HG03442 (cell line): Measurements from ENCODE around the gene ZNF606.

Source experiments
- ATAC-seq: cut with Tn5 transposase; IDR thresholded peaks from one replicate; pipeline ENCODE4 v1.9.1; 2021; ENCODE audit warnings: mild to moderate bottlenecking, moderate library complexity; ENCODE audit not compliant: unreplicated experiment

The ZNF606 gene

DNA sequence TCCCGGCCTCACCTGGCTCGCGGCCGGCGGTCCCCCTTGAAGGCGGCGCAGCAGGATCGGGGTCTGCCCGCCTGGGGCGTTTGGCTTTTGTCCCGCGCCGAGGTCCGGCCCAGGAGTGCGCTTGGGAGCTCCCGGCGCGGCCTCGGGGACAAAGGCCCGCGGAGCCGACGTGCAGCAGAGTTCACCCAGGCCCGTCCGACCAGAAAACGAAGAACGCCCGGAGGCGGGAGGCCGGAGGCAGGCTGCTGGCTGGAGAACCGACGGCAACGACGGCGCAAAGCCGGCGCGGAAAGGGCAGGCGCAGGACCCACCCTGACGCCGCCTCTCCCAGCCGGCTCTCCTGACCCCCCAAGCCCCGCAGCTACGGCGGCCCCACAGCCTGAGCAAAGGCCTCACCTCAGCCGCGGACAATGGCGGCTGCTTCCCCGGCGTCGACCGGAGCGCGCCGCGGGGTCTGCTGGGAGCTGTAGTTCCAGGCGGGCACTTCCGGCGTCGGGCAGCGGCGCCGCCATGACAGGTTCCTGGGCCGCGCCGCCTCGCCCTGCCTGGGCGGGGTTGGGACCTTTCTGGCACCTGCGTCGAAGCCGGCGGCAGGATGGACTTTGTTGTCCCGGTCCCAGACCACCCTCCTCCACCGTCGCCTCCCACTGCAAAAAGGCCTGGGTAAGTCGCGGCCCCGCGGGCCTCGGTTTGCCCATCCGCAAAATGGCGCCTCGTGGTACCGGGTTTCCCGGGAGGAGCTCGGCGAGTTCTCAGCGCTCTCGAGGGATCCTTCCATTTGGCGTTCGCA, at the start of gene ZNF606:
ZNF606 (minus strand) TSS at position 437 of the 790 bp plus-strand sequence. CDS start 1,501 bp downstream, outside the sequence.
- ATAC-seq, result peak; percentile 93

DNA sequence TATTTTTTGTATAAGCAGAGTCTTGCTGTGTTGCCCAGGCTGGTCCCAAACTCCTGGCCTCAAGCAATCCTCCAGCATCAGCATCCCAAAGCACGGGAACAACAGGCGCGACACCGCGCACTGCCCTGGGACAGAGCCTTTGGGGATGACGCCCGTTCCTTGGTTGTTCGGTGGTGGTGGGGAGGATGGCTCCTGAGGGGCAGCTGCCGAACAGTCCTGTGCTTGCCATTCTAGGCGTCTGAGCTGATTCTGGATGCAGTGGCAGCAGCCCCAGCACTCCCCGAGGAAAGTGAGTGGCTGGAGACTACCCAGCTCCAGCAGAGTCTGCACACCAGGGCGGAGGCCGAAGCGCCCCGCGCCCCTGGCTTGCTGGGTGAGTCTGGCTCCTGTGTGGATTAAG, 49.6 kb upstream of the ZNF606 start:
- no peak for ATAC-seq

DNA sequence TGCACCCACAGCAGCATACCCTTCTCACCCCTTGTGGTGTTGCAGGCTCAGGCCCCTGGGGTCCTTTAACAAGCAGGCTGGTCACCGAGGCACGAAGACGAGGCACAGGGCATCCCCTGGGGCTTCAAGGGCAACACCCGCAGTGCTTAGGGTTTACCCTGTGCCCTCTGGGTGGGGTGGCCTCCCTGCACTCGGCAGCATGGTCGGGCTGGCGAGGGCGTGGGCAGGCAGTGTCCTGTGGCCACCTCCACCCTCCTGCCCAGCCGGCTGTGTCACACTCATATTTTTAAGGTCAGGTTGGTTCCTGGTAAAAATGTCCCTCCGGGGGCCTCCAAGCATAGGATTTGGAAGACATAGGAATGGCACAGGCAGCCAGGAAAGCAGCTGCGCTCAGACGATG, 45.1 kb upstream of the ZNF606 start:
- ATAC-seq, result no peak

DNA sequence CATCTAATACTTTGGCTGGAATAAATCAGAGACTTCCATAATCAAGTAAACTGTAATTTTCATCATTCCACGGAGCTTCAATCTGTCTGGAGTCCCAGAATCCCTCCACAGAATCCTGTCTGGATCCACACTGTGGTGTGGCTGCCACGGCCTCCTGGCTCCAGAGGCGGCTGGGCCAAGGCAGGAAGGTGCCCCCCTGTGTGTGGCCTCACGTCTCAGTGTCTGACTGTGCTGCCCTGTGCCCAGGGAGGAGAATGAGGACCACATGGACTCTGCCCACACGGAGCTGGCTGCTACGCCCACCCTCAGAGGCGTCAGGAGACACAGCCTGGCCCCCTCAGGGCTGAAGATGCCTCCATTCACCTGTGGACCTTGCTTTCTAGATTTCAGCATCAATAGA, 44.2 kb upstream of the ZNF606 start:
- ATAC-seq, result no peak

DNA sequence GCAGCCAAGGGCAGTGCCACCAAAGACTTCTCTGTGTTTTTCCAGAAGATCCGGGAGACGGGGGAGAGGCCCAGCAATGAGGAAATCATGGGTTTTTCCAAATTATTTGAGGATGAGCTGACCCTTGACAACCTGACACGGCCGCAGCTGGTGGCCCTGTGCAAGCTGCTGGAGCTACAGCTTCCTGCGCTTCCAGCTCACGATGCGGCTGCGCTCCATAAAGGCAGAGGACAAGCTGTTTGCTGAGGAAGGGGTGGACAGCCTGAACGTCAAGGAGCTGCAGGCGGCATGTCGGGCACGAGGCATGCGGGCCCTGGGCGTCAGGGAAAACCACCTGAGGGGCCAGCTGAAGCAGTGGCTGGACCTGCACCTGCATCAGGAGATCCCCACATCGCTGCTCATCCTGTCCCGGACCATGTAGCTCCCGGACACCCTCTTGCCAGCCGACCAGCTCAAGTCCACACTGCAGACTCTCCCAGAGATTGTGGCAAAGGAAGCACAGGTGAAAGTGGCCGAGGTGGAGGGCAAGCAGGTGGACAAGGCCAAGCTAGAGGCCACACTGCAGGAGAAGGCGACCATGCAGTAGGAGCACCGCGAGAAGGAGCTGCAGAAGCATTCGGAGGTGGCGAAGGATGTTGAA, 42.9 kb upstream of the ZNF606 start:
- ATAC-seq, result no peak

DNA sequence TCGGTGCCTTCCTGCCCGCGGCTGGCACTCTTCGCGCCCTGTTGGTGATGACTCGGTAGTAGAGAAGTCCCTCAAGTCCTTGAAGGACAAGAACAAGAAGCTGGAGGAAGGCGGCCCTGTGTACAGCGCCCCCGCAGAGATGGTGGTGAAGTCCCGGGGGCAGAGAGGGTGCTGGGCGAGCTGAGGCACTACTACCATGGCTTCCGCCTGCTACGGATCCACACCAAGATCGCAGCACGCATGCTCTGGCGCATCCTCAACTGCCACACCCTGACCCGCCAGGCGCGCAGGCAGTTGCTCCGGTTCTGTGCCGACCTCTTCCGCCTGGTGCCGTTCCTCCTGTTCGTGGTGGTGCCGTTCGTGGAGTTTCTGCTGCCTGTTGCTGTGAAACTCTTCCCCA, 42.3 kb upstream of the ZNF606 start:
- no peak for ATAC-seq

DNA sequence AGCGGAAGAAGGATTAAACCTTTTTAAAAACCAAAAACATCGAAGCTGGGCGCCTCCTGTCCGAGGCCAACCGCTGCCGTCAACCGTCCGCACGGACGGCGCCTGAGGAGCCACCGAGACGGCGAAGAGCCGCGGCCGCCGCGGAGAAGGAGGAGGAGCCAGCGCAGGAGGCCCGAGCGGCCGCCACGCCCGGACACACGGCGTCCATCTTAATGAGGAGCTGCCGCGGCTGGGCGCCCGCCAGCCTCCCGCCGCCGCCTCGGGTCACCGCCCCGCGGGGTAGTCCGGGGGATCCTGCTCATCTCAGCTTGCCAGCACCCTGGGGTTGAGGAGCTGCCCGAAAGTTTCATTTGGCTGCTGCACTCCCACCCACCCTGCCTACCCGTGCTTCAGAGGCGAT, 41.8 kb upstream of the ZNF606 start:
- no peak for ATAC-seq

DNA sequence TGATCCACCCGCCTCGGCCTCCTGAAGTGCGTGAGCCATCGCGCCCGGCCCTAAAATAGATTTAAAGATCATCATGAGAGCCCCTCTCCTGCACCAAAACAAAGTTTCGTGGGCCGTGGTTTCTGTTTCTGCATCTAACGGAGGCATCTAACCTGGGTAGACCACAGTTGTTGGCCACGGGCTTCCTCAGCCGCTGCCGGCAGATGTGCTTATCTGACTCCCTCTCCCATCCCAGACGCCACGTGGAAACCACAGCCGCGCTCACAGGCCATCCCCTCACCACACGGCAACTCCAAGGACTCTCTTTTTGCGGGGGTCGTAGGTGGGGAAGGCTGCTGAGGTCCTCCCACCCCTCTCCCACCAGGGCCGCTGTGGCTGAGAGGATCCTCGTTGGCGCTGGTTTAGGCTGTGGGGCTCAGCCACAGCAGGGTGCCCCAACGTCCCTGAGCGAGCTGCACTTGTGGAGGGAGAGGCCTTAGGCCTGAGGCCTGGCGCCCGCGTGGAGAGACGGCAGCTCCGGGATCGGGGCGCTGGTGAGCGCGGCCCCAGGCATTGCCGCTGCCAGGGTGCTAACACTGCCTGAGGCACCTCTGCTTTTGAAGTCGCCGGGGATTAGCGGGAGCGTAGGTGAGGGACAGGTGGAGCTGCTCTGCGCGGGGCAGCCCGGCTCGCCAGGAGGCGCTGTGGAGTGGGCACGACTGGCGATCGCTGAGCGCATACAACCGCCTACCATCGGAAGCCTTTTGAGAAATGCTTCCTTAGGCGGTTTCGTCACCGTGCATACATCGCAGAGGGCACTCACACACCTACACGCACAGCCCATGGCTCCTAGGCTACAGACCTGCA, 40.1 kb upstream of the ZNF606 start:
- ATAC-seq, result no peak

DNA sequence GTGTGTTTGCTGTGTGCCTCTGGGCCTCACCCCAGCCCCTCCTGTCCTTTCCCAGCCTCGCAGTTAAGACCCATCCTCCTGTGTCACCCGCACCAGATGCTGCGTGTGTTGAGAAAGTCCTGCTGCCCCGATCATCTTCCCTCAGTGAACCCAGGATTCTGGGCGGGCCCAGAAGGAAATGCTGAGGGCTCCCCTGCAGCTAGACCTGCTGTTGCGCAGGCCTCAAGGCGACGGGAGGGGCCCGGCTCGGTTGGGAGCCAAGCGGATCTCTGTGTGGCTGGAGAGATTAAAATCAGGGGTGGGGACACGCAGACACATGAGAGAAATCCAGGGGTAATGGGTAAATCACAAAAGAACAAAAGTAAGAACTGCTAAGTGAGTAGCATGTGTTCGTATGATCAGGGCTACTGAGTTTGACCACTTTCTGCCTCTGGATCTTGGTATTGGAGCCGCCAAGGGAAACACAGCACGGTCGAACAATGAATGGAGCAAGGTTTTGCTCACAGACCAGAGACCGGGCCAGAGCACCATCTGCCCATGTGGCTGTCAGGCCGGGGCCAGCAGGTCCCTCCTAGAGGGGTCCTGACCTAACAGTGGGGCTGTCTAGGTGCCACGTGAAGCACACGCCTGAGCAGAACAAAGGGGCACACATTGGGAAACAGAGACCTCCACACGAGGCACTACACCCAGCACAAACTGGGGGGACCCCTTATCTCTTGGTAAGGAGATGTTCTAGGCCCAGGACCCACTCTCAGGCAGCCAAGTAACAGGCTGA, 38.3 kb upstream of the ZNF606 start:
- ATAC-seq, result no peak

DNA sequence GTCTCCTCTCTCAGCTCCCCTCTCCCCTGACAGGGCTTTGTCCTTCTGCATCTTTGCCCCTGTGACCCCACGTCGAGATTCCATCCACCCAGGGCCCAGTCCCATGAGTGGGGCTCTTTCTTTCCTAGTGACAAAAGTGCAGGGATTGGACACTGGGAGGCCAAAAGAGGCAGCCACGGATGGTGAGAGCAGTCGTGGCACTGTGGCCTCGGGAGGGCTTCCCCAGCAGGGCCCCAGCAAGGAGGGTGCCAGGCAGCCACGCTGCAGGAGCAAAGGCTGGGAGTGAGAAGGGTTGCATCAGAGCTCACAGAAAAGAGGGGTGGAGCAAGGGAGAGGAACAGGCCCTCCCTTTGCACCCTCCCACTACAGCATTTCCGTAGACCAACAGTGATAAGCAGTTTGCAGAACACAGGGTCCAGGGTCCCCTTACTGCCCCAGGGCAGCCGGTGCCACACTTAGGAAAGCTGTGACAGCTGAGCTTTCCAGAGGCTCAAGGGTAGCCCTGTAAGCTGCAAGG, 36.1 kb upstream of the ZNF606 start:
- no peak for ATAC-seq

DNA sequence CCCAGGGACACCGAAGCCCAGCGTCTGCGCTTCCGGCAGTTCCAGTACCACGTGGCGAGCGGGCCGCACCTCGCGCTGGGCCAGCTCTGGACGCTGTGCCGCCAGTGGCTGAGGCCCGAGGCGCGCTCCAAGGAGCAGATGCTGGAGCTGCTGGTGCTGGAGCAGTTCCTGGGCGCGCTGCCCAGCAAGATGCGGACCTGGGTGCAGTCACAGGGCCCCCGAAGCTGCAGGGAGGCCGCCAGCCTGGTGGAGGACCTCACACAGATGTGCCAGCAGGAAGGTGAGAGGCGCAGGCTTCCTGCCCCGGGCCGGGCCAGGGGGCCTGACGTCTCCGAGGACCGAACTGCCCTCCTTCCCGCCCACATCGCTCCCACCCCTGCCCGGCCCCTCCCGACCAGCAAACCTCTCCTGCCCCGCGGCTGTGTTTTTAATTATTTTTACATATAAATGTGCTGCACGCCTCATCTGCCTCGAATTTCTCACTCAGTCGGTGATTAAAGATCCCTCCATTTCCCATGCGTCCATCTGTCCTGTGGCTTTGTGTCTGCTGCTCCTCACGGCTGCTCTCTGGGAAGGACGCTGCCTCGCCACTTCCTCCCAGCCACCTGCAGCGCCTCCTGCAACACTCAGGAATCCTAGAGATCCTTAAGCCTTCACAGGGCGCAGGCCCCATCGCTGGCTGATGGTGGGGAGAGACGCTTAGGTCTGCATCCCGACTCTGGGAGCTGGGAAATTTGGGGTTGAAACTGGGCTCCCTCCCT, 35.5 kb upstream of the ZNF606 start:
- ATAC-seq, result no peak

DNA sequence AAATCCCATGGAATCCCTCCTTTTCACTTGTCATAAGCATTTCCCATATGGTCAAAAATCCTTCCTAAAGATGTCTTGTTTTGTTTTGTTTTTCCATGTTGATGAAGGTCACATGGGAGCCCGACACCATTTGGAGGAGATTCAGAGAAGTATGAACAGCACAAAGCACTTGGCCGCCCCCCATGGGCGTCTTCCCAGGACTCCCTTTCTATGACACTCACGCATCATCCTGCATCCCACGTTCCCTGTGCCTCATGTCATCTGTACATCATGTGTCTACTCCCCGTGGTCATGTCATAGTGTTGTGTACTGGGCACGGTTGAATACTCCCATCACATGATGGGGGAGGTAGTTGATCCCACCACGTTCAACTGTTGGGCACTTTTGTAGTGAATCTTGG, 33.2 kb upstream of the ZNF606 start:
- ATAC-seq, result no peak

DNA sequence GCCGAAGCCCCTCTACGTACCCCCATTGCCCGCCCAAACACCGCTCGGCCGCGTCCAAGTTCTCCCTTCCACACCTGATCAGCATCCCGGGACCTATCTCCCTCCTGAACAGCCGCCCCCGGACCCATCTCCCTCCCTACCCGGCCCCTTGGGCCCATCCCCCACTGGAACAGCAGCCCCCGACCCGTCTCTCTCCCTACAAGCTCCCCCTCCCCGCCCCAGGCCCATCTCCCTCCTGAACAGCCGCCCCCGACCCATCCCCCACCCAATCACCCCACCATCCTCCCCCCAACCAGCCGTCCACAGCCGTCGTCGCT, 31.8 kb upstream of the ZNF606 start:
- ATAC-seq, result no peak

DNA sequence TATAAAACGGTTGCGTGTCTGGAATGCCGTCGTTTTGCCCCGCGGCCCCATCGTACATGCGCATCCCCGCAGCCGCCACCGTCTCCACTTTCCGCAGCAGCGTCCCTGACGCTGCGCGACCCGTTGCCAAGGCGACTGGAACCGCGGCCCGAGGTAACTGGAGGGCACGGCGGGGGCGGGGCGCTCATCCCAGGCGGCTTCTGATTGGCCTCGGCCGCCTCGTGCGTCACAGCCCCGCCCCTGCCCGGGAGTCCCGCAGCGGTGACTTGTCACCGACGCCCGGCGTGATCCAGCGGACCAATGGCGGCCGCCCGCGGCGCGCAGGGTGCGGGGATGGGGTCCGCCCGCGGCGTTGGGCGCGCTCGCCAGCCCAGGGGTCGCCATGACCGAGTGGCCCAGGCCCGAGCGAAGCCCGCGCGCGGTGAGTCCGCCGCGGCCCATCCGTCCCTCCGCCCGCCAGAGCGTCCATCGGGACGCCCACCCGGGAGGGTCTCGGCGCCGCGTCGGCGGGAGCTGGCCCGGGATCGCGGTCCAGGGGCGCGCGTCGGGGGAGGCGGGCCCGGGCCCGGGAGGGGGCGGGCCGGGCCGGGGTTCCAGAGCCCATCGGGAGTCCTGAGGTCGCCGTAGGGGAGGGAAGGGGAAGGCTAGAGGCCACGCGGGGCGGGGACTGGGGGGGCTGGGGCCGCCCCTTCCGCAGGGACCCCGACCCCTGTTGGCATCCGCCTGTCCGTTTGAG, 31.3 kb upstream of the ZNF606 start, which contains the start of gene ZSCAN1:
ZSCAN1 (plus strand) TSS at position 285 of the 736 bp plus-strand sequence. CDS start 3,812 bp downstream, outside the sequence.
- no peak for ATAC-seq

DNA sequence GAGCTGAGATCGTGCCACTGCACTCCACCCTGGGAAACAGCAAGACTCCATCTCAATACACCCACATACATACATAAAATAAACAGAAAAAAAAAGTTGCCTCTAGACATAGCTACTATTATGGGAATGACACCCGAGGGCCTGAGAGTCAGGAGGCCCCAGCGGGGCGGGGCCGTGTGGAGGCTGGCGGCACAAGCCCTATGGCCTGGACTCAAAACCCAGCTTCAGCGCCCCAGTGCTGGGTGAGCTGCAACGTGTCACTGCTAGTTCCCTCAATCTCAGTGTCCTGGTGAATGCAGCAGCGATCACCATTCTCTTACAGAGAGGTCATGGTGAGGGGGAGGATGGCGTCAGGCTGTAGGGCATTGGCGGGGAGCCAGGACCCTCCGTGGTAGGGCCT, 22.0 kb upstream of the ZNF606 start:
- no peak for ATAC-seq

DNA sequence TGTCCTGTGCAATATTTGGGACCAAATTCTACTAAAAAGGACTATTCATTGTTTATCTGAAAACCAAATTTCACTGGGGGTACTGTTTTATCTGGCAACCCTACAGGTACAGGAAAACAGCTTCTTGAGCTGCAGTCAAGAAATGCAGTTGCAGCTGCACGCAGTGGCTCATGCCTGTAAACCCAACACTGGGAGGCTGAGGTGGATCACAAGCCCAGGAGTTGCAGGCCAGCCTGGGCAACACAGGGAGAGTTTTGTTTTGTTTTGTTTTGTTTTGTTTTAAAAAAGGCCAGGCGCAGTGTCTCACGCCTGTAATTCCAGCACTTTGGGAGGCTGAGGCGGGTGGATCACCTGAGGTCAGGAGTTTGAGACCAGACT, 19.7 kb upstream of the ZNF606 start:
- ATAC-seq, result no peak

DNA sequence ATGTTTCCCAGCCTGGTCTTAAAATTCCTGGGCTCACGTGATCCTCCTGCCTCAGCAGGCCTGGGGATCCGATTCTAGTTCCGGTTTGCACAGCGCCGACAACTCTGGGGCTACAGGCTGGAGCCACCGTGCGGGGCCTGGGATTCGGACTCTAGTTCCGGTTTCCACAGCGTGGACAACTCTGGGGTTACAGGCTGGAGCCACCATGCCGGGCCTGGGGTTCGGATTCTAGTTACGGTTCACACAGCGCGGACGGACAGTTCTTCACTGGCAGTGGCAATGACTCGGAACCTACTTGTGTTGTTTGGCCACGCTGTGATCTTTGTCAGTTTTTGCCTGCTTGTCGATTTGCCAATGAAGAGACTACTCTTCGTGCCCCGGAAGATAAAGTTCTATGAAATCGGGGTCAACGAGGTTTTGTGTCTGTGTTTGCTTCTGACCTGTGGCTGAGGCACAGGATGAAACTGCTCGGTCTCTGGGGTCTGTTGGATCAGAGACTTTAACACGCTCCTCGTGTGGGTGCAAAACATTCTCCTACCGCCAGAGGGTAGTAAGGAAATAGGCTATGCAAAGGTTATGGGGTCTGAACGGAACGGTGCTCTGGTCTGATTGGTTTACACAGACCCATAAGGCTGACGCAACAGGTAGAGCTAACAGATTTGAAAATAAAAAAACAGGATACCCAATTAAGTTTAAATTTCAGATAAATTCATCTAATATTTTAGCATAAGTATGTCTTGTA, 19.1 kb upstream of the ZNF606 start:
- no peak for ATAC-seq

DNA sequence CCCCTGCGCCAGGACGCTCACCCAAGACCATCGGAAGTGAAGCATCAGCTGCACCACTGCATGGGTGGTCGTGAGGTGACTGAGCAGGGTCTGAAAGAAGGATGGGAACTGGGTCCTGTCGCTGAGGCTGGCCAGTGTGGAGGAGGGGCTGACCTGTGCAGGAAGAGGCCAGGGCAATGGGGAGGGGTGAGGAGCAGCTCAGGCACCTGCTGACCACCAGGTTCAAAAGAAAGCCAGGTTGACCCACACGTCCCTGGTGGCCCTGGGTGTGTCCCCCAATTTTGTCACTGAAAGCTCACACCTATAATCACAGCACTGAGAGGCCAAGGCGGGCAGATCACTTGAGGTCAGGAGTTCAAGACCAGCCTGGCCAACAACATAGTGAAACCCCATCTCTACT, 17.5 kb upstream of the ZNF606 start:
- ATAC-seq, result no peak

DNA sequence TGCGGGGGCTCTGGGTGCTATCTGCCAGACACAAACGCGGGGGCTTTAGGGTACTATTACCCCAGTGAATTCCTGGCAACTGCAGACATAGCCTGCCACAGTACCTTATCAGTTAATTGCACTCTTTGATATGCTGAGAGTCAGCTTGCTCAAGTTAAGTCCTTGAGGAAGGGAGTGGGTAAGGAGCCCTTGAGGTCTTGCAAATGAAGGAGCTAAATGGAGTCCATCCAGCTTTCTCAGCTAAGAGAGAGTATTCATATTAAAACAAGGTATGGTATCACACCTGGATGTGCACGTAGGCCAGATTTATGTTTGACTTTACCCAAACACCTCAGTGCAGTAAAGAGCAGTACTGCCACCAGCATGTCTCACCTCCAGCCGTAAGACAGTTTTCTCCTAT, 11.5 kb upstream of the ZNF606 start:
- no peak for ATAC-seq
